Gastrocnemius medialis (tissue), 4 donors: ENCODE results near the gene PARD3.
"Not testable (repeated sequence)": the region's sequence is repeated elsewhere in the genome, so short reads cannot be mapped to it uniquely, and the experiment has no call there.

Experiments used
- CTCF ChIP-seq, 5 experiments: fragments of 450-650 bp in 3 of 5; fragments of 200-600 bp in 2 of 5; sonication (generic) in 2 of 5; IDR thresholded peaks in 4 of 5; conservative IDR thresholded peaks in 1 of 5; 1 replicate in 4 of 5; 2 replicates in 1 of 5; pipeline ENCODE4 v1.5.1; 2016 to 2019; ENCODE audit warnings: antibody characterized with exemption in 5 of 5, mild to moderate bottlenecking in 3 of 5, moderate library complexity in 3 of 5
- POLR2A ChIP-seq, 2 donors: fragments of 450-650 bp; IDR thresholded peaks; one replicate each; pipeline ENCODE4 v1.6.1; 2017; ENCODE audit warnings: antibody characterized with exemption in 2 of 2, mild to moderate bottlenecking in 2 of 2, moderate library complexity in 2 of 2

DNA sequence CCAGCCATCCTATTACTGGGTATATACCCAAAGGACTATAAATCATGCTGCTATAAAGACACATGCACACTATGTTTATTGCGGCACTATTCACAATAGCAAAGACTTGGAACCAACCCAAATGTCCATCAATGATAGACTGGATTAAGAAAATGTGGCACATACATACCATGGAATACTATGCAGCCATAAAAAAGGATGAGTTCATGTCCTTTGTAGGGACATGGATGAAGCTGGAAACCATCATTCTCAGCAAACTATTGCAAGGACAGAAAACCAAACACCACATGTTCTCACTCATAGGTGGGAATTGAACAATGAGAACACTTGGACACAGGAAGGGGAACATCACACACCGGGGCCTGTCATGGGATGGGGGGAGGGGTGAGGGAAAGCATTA, 546.7 kb downstream of the PARD3 start:
- TF ChIP-seq CTCF (IDR thresholded peaks at IDR 0.05 in 4 of 5, conservative IDR thresholded peaks at IDR 0.05 in 1 of 5); POLR2A (IDR thresholded peaks at IDR 0.05): not testable (repeated sequence)
